B cell (primary cell): ENCODE measurements around the gene SYNE2.

ENCODE experiments used
- CTCF ChIP-seq: fragments of 200-600 bp; IDR thresholded peaks from one replicate; pipeline ENCODE4 v1.8.0; 2022; ENCODE audit warnings: antibody characterized with exemption, mild to moderate bottlenecking
- EZH2 ChIP-seq: IDR thresholded peaks from 2 replicates; pipeline ENCODE4 v1.6.1; 2012; ENCODE audit warnings: borderline replicate concordance, low read depth, mild to moderate bottlenecking, moderate library complexity, low read length; ENCODE audit not compliant: insufficient read depth, poor library complexity, severe bottlenecking

GRCh38 chr14:63926641-63927040 is 73.8 kb downstream of the SYNE2 start:
- TF ChIP-seq EZH2 (no peak), CTCF (no peak)
